Neural cell (in vitro differentiated cells): ENCODE data around the gene FOXE1. TPM values are rescaled to one million over a fixed set of nuclear protein-coding genes. Genes with fewer than 3 reads are reported as not detected.

Experiments used
- H2AFZ ChIP-seq: fragments of 200-600, 300-800 bp; sonication (generic), shearing (Covaris generic); 2 replicates; pipeline ENCODE4 v1.6.0; 2014; ENCODE audit warnings: low read depth, mild to moderate bottlenecking, antibody characterized with exemption, low read length, moderate library complexity
- H3F3A ChIP-seq: fragments of 200-600 bp; shearing (Covaris generic); 2 replicates; pipeline ENCODE4 v1.6.1; 2016; ENCODE audit warnings: mild to moderate bottlenecking, moderate library complexity, mixed read lengths, antibody characterized with exemption, low read length; ENCODE audit not compliant: insufficient read depth, poor library complexity, severe bottlenecking
- H3K27ac ChIP-seq: fragments of 200-600, 300-800 bp; sonication (generic), shearing (Covaris generic); 2 replicates; pipeline ENCODE4 v1.5.1; 2014; ENCODE audit warnings: mild to moderate bottlenecking, low read length, moderate library complexity
- H3K27me3 ChIP-seq: fragments of 300-800, 200-600 bp; sonication (generic), shearing (Covaris generic); 2 replicates; pipeline ENCODE4 v1.6.0; 2014; ENCODE audit warnings: mild to moderate bottlenecking, low read depth, low read length, moderate library complexity; ENCODE audit not compliant: insufficient read depth
- H3K36me3 ChIP-seq: fragments of 300-800, 200-600 bp; sonication (generic), shearing (Covaris generic); 2 replicates; pipeline ENCODE4 v1.5.1; 2014; ENCODE audit warnings: mild to moderate bottlenecking, antibody characterized with exemption, low read length, moderate library complexity; ENCODE audit not compliant: insufficient read depth
- H3K4me2 ChIP-seq: fragments of 300-800, 200-600 bp; sonication (generic), shearing (Covaris generic); 2 replicates; pipeline ENCODE4 v1.6.0; 2014; ENCODE audit warnings: mild to moderate bottlenecking, low read length
- H3K4me3 ChIP-seq: fragments of 300-800, 200-600 bp; sonication (generic), shearing (Covaris generic); 2 replicates; pipeline ENCODE4 v1.5.1; 2014; ENCODE audit warnings: mild to moderate bottlenecking, low read length, moderate library complexity
- H3K79me2 ChIP-seq: fragments of 200-600 bp; shearing (Covaris generic); replicated peaks from 2 replicates; pipeline ENCODE4 v1.6.0; 2014; ENCODE audit warnings: mild to moderate bottlenecking, low read length, moderate library complexity; ENCODE audit not compliant: insufficient read depth
- H3K9ac ChIP-seq: fragments of 300-800, 200-600 bp; sonication (generic), shearing (Covaris generic); 2 replicates; pipeline ENCODE4 v1.6.1; 2016; ENCODE audit warnings: mild to moderate bottlenecking, low read length, mixed read lengths
- H3K9me2 ChIP-seq: fragments of 200-600 bp; shearing (Covaris generic); 2 replicates; pipeline ENCODE4 v1.6.1; 2016; ENCODE audit warnings: mild to moderate bottlenecking, low read length, mixed read lengths; ENCODE audit not compliant: insufficient read depth
- H3K9me3 ChIP-seq: fragments of 200-600, 300-800 bp; sonication (generic), shearing (Covaris generic); 2 replicates; pipeline ENCODE4 v1.6.1; 2016; ENCODE audit warnings: mild to moderate bottlenecking, mixed run types, low read length, moderate library complexity, mixed read lengths
- H4K20me1 ChIP-seq: fragments of 200-600 bp; shearing (Covaris generic); 2 replicates; pipeline ENCODE4 v1.6.1; 2016; ENCODE audit warnings: mild to moderate bottlenecking, mixed run types; ENCODE audit not compliant: insufficient read depth
- CTCF ChIP-seq: fragments of 450-650 bp; IDR thresholded peaks from 2 replicates; pipeline ENCODE4 v1.5.1; 2014; ENCODE audit warnings: antibody characterized with exemption, mild to moderate bottlenecking, moderate library complexity; ENCODE audit not compliant: poor library complexity, severe bottlenecking
- EP300 ChIP-seq: fragments of 450-650 bp; conservative IDR thresholded peaks from 2 replicates; pipeline ENCODE4 v1.6.1; 2014; ENCODE audit warnings: antibody characterized with exemption, mild to moderate bottlenecking, moderate library complexity; ENCODE audit not compliant: poor library complexity, severe bottlenecking
- EZH2 ChIP-seq: fragments of 200-600, 300-800 bp; shearing (Covaris generic), sonication (generic); IDR thresholded peaks from 2 replicates; pipeline ENCODE4 v1.6.1; 2014; ENCODE audit warnings: antibody characterized with exemption, low read length, borderline replicate concordance, mild to moderate bottlenecking; ENCODE audit not compliant: insufficient read depth, poor library complexity, severe bottlenecking
- MXI1 ChIP-seq: fragments of 450-650 bp; conservative IDR thresholded peaks from 2 replicates; pipeline ENCODE4 v1.6.1; 2014; ENCODE audit warnings: antibody characterized with exemption, mild to moderate bottlenecking; ENCODE audit not compliant: poor library complexity, severe bottlenecking
- POLR2AphosphoS5 ChIP-seq: IDR thresholded peaks from 2 replicates; pipeline ENCODE4 v1.6.1; 2012
- RAD21 ChIP-seq: fragments of 450-650 bp; conservative IDR thresholded peaks from 2 replicates; pipeline ENCODE4 v1.6.1; 2014; ENCODE audit warnings: antibody characterized with exemption, mild to moderate bottlenecking, moderate library complexity
- REST ChIP-seq: IDR thresholded peaks from 2 replicates; pipeline ENCODE4 v1.6.1; 2012; ENCODE audit warnings: borderline replicate concordance
- SMC3 ChIP-seq: fragments of 450-650 bp; conservative IDR thresholded peaks from 2 replicates; pipeline ENCODE4 v1.6.1; 2014; ENCODE audit warnings: antibody characterized with exemption, mild to moderate bottlenecking, moderate library complexity; ENCODE audit not compliant: poor library complexity
- TAF1 ChIP-seq: IDR thresholded peaks from 2 replicates; pipeline ENCODE4 v1.6.1; 2012; ENCODE audit warnings: low read depth
- polyA plus RNA-seq: library from polyadenylated mRNA; depleted of rRNA; stranded (reverse); fragments of >200 nt; gene quantifications from 2 replicates; pipeline ENCODE4 v1.2.3, GENCODE V29; 2014

The FOXE1 gene
- polyA plus RNA-seq, 1 donor from 2014 or later: not detected

GRCh38 chr9:97874624-97875023 lies 21.6 kb downstream of the FOXE1 start:
- Histone ChIP-seq H3K79me2 (no peaks in the 10 kb centered on the region), H3K27ac (no peak overlapping the region), H3K9ac (no peak overlapping the region), H3K4me3 (no peak overlapping the region), H3K4me2 (no peak overlapping the region), H2AFZ (no peak overlapping the region), H3K9me2 (no peaks in the 10 kb centered on the region), H4K20me1 (no peaks in the 10 kb centered on the region), H3K27me3 (no peaks in the 10 kb centered on the region), H3K9me3 (no peaks in the 10 kb centered on the region), H3F3A (no peaks in the 10 kb centered on the region), H3K36me3 (no peaks in the 10 kb centered on the region)
- TF ChIP-seq MXI1: no peak
- TF ChIP-seq RAD21: no peak
- TF ChIP-seq SMC3: no peak
- TF ChIP-seq EP300: no peak
- no peak for TF ChIP-seq EZH2

GRCh38 chr9:97875111-97875510 lies 22.1 kb downstream of the FOXE1 start:
- Histone ChIP-seq H2AFZ (no peak overlapping the region), H3K36me3 (no peaks in the 10 kb centered on the region), H3K9me2 (no peaks in the 10 kb centered on the region), H3K9ac (no peak overlapping the region), H3K27me3 (no peaks in the 10 kb centered on the region), H3K4me2 (no peak overlapping the region), H3F3A (no peaks in the 10 kb centered on the region), H3K9me3 (no peaks in the 10 kb centered on the region), H3K4me3 (no peak overlapping the region), H3K79me2 (no peaks in the 10 kb centered on the region), H3K27ac (no peak overlapping the region), H4K20me1 (no peaks in the 10 kb centered on the region)
- no peak for TF ChIP-seq TAF1
- TF ChIP-seq EZH2: no peak

GRCh38 chr9:97876061-97876460 lies 23.0 kb downstream of the FOXE1 start:
- no peaks in the 10 kb centered on the region for H3F3A ChIP-seq
- H3K9me3 ChIP-seq: no peaks in the 10 kb centered on the region
- H2AFZ ChIP-seq: no peak overlapping the region
- no peak overlapping the region for H3K4me2 ChIP-seq
- TF ChIP-seq CTCF (no peak), EZH2 (no peak), POLR2AphosphoS5 (no peak)
- H3K4me3 ChIP-seq: no peak overlapping the region
- H3K9me2 ChIP-seq: no peaks in the 10 kb centered on the region
- H3K79me2 ChIP-seq: no peaks in the 10 kb centered on the region
- no peaks in the 10 kb centered on the region for H3K27me3 ChIP-seq
- no peak overlapping the region for H3K9ac ChIP-seq
- H3K27ac ChIP-seq: no peak overlapping the region
- no peaks in the 10 kb centered on the region for H4K20me1 ChIP-seq
- no peaks in the 10 kb centered on the region for H3K36me3 ChIP-seq

GRCh38 chr9:97880336-97880735 lies 27.3 kb downstream of the FOXE1 start:
- no peaks in the 10 kb centered on the region for H3K27me3 ChIP-seq
- TF ChIP-seq CTCF (no peak), EP300 (no peak), SMC3 (no peak), MXI1 (no peak), RAD21 (no peak), TAF1 (no peak), EZH2 (no peak), POLR2AphosphoS5 (no peak), REST (no peak)
- H3K27ac ChIP-seq: no peak overlapping the region
- no peaks in the 10 kb centered on the region for H3K9me3 ChIP-seq
- no peak overlapping the region for H3K9ac ChIP-seq
- H2AFZ ChIP-seq: no peak overlapping the region
- no peaks in the 10 kb centered on the region for H3K9me2 ChIP-seq
- no peaks in the 10 kb centered on the region for H4K20me1 ChIP-seq
- no peaks in the 10 kb centered on the region for H3K36me3 ChIP-seq
- no peaks in the 10 kb centered on the region for H3K79me2 ChIP-seq
- no peaks in the 10 kb centered on the region for H3F3A ChIP-seq
- no peak overlapping the region for H3K4me2 ChIP-seq
- H3K4me3 ChIP-seq: no peak overlapping the region
